ENCODE results near the gene WDR81. TPM values are rescaled to one million over a fixed set of nuclear protein-coding genes. Genes with fewer than 3 reads are reported as not detected.

Gene WDR81
- polyA plus RNA-seq, 1 donor (not counting 4 experiments of a cell fraction or from before 2014, with no cell fraction given) = 4.2 TPM

DNA sequence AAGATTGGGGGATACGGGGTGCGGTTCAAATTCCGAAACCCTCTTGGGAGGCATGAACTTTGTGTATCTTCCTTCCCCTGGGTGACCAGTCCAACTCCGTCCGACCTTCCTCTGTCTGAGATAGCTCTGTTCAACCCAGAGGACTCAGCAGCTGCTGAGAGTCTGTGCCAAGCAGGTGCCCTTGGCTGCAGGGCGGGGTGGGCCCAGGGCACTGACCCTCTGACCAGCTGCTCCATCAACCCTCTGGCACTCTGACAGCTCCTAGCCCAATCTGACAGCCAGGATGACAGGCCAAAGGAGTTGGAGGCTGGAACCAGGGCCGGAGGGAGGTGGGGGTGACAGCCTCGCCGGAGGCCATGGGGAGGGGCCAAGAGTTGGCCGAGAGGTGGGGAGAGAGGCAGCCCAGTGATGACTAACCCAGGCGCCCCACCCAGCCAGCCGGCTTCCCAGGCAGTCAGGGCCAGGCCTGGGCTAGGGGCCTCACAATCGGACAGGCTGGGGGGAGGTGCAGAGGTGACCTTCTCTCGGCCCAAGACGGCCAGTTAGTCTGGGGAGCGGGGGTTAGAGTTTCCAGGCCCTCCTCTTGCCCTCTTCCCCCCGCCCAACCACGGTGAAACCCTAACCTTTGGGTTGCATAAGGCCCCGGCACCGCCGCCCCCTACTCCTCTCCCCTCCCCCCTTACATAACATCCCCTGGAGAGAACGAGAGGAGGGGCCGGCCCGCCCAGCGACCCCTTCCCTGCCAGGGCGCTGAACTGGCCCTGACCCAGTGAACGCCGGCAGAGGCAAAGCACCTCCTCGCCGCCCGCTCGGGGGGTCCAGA lies 9.3 kb upstream of the WDR81 start:
- TF ChIP-seq EZH2 (IDR thresholded peaks at IDR 0.05; ENCODE audit: low read length) = no peak
- TF ChIP-seq, protein P1, sequence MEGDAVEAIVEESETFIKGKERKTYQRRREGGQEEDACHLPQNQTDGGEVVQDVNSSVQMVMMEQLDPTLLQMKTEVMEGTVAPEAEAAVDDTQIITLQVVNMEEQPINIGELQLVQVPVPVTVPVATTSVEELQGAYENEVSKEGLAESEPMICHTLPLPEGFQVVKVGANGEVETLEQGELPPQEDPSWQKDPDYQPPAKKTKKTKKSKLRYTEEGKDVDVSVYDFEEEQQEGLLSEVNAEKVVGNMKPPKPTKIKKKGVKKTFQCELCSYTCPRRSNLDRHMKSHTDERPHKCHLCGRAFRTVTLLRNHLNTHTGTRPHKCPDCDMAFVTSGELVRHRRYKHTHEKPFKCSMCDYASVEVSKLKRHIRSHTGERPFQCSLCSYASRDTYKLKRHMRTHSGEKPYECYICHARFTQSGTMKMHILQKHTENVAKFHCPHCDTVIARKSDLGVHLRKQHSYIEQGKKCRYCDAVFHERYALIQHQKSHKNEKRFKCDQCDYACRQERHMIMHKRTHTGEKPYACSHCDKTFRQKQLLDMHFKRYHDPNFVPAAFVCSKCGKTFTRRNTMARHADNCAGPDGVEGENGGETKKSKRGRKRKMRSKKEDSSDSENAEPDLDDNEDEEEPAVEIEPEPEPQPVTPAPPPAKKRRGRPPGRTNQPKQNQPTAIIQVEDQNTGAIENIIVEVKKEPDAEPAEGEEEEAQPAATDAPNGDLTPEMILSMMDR (optimal IDR thresholded peaks at IDR 0.05 in 1 of 3, IDR thresholded peaks at IDR 0.05 in 1 of 3, conservative IDR thresholded peaks at IDR 0.05 in 1 of 3; ENCODE audit: extremely low read depth in 1 of 3, insufficient read depth in 2 of 3, low read length in 3 of 3) = no peak
- H3K9me3 ChIP-seq (ENCODE audit: control insufficient read depth, low read depth, low read length) = no peaks in the 10 kb centered on the region
- H3K4me3 ChIP-seq (ENCODE audit: control insufficient read depth in 2 of 3, extremely low read depth in 1 of 3, insufficient read depth in 2 of 3, low read depth in 1 of 3, low read length in 3 of 3) = peak overlapping the region; percentile 79 to 96 (median 81)
- H3K36me3 ChIP-seq (ENCODE audit: control insufficient read depth in 2 of 2, extremely low read depth in 1 of 2, insufficient read depth in 2 of 2, low read length in 2 of 2) = peaks cover 22 to 25% of the 10 kb centered on the region in 2 experiments
- peaks cover 32% of the 10 kb centered on the region for H4K20me1 ChIP-seq (ENCODE audit: control insufficient read depth, extremely low read depth, insufficient read depth, low read length)
- peaks cover 41% of the 10 kb centered on the region for H3K4me1 ChIP-seq (ENCODE audit: control insufficient read depth, extremely low read depth, insufficient read depth, low read length)
- peaks cover 36% of the 10 kb centered on the region for H3K79me2 ChIP-seq (ENCODE audit: control insufficient read depth, insufficient read depth, low read length)
- H3K9ac ChIP-seq (ENCODE audit: control insufficient read depth, extremely low read depth, insufficient read depth, low read length) = peak overlapping the region; percentile 86
- peak overlapping the region; percentile 86 for H3K27ac ChIP-seq (ENCODE audit: control insufficient read depth, insufficient read depth, low read length)
- H2AFZ ChIP-seq (ENCODE audit: control insufficient read depth, low read length) = no peak overlapping the region
- H3K9me1 ChIP-seq (ENCODE audit: control insufficient read depth, extremely low read depth, insufficient read depth, low read length) = no peaks in the 10 kb centered on the region
- peak overlapping the region; percentile 85 for H3K4me2 ChIP-seq (ENCODE audit: control insufficient read depth, extremely low read depth, insufficient read depth, low read depth, low read length)
- no peak for FAIRE-seq
- no peaks in the 10 kb centered on the region for H3K27me3 ChIP-seq (ENCODE audit: control insufficient read depth, extremely low read depth, insufficient read depth, low read length)
- dilution Hi-C loops (cut with MboI; ENCODE audit: extremely low pct_ligation_motif_present, low sequenced_read_pairs) = no loop called here
- DNase-seq (ENCODE audit: low read depth, low spot score) = no peak

DNA sequence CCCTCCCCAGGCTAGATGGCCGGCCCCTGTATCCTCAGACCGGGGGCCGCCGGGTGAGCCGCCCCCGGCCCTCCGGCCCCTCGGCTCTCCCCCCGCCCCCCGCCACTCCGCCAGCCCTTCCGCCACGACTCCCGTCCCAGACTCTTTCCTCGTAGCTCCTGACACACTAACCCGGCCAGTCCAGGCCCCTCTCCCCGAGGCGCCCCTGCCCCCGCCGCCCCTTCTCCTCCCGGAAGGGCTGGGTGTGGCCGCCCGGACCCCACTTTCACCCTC lies 8.8 kb upstream of the WDR81 start:
- H3K9me1 ChIP-seq (ENCODE audit: control insufficient read depth, extremely low read depth, insufficient read depth, low read length) = no peaks in the 10 kb centered on the region
- no peaks in the 10 kb centered on the region for H3K9me3 ChIP-seq (ENCODE audit: control insufficient read depth, low read depth, low read length)
- peaks cover 32% of the 10 kb centered on the region for H4K20me1 ChIP-seq (ENCODE audit: control insufficient read depth, extremely low read depth, insufficient read depth, low read length)
- peaks cover 22 to 25% of the 10 kb centered on the region in 2 experiments for H3K36me3 ChIP-seq (ENCODE audit: control insufficient read depth in 2 of 2, extremely low read depth in 1 of 2, insufficient read depth in 2 of 2, low read length in 2 of 2)
- peak overlapping the region; percentile 79 to 96 (median 81) for H3K4me3 ChIP-seq (ENCODE audit: control insufficient read depth in 2 of 3, extremely low read depth in 1 of 3, insufficient read depth in 2 of 3, low read depth in 1 of 3, low read length in 3 of 3)
- no peak overlapping the region for H2AFZ ChIP-seq (ENCODE audit: control insufficient read depth, low read length)
- no peak for FAIRE-seq
- no peak overlapping the region for H3K4me2 ChIP-seq (ENCODE audit: control insufficient read depth, extremely low read depth, insufficient read depth, low read depth, low read length)
- no peak for DNase-seq (ENCODE audit: low read depth, low spot score)
- no peaks in the 10 kb centered on the region for H3K27me3 ChIP-seq (ENCODE audit: control insufficient read depth, extremely low read depth, insufficient read depth, low read length)
- dilution Hi-C loops (cut with MboI; ENCODE audit: extremely low pct_ligation_motif_present, low sequenced_read_pairs) = no loop called here
- peaks cover 44% of the 10 kb centered on the region for H3K4me1 ChIP-seq (ENCODE audit: control insufficient read depth, extremely low read depth, insufficient read depth, low read length)
- H3K27ac ChIP-seq (ENCODE audit: control insufficient read depth, insufficient read depth, low read length) = peak overlapping the region; percentile 86
- H3K79me2 ChIP-seq (ENCODE audit: control insufficient read depth, insufficient read depth, low read length) = peaks cover 36% of the 10 kb centered on the region
- TF ChIP-seq EZH2 (IDR thresholded peaks at IDR 0.05; ENCODE audit: low read length) = no peak
- TF ChIP-seq, protein P1 (optimal IDR thresholded peaks at IDR 0.05 in 1 of 3, IDR thresholded peaks at IDR 0.05 in 1 of 3, conservative IDR thresholded peaks at IDR 0.05 in 1 of 3; ENCODE audit: extremely low read depth in 1 of 3, insufficient read depth in 2 of 3, low read length in 3 of 3) = no peak
- H3K9ac ChIP-seq (ENCODE audit: control insufficient read depth, extremely low read depth, insufficient read depth, low read length) = peak overlapping the region; percentile 86
